Gastrocnemius medialis (tissue), 4 donors: ENCODE measurements around the gene NT5C1A.

Experiments used
- CTCF ChIP-seq, 5 experiments: fragments of 450-650 bp in 3 of 5; fragments of 200-600 bp in 2 of 5; sonication (generic) in 2 of 5; IDR thresholded peaks in 4 of 5; conservative IDR thresholded peaks in 1 of 5; 1 replicate in 4 of 5; 2 replicates in 1 of 5; pipeline ENCODE4 v1.5.1; 2016 to 2019; ENCODE audit warnings: antibody characterized with exemption in 5 of 5, mild to moderate bottlenecking in 3 of 5, moderate library complexity in 3 of 5
- POLR2A ChIP-seq, 2 donors: fragments of 450-650 bp; IDR thresholded peaks; one replicate each; pipeline ENCODE4 v1.6.1; 2017; ENCODE audit warnings: antibody characterized with exemption in 2 of 2, mild to moderate bottlenecking in 2 of 2, moderate library complexity in 2 of 2

GRCh38 chr1:39666772-39667171, 5.1 kb downstream of the NT5C1A start:
- TF ChIP-seq CTCF (IDR thresholded peaks at IDR 0.05 in 4 of 5, conservative IDR thresholded peaks at IDR 0.05 in 1 of 5) = no peak
- TF ChIP-seq POLR2A (IDR thresholded peaks at IDR 0.05) = no peak
